Measurements from ENCODE around the gene BIRC6. TPM values are rescaled to one million over a fixed set of nuclear protein-coding genes. Genes with fewer than 3 reads are reported as not detected.
A peak's percentile ranks its signal among the peaks of the same experiment; 100 is the strongest.

The BIRC6 gene
- total RNA-seq, 1 donor from 2014 or later: 32.7 TPM

DNA sequence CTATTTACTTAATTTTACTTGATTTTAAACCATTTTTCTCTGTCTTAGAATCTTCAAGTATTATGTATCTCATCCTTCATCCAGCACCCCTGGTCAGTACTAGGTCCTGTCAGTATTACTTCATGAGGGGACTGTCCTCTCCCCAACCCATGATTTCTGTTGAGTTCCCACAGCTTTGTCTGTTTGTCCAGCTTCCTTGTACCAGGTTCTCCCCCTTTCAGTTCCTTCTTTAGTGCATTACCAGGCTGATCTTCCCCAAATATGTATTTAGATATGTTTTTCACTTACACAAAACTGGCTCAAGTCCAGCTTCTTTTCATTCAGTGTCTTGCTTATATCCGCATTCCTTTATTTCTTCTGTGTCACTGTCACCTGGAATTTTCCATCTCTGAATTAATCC is 257.3 kb downstream of the BIRC6 start:
- no peak for DNase-seq
- no peaks in the 10 kb centered on the region for H3K9me3 ChIP-seq (replicated peaks)
- TF ChIP-seq, protein P1, sequence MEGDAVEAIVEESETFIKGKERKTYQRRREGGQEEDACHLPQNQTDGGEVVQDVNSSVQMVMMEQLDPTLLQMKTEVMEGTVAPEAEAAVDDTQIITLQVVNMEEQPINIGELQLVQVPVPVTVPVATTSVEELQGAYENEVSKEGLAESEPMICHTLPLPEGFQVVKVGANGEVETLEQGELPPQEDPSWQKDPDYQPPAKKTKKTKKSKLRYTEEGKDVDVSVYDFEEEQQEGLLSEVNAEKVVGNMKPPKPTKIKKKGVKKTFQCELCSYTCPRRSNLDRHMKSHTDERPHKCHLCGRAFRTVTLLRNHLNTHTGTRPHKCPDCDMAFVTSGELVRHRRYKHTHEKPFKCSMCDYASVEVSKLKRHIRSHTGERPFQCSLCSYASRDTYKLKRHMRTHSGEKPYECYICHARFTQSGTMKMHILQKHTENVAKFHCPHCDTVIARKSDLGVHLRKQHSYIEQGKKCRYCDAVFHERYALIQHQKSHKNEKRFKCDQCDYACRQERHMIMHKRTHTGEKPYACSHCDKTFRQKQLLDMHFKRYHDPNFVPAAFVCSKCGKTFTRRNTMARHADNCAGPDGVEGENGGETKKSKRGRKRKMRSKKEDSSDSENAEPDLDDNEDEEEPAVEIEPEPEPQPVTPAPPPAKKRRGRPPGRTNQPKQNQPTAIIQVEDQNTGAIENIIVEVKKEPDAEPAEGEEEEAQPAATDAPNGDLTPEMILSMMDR (IDR thresholded peaks at IDR 0.05; ENCODE audit: borderline replicate concordance): no peak
- no peaks in the 10 kb centered on the region for H3K4me1 ChIP-seq
- H3K36me3 ChIP-seq: peaks cover 87% of the 10 kb centered on the region
- no peaks in the 10 kb centered on the region for H3K27me3 ChIP-seq (ENCODE audit: low read depth)
- no peak overlapping the region for H3K4me3 ChIP-seq
- no peak overlapping the region for H3K27ac ChIP-seq (replicated peaks)
- intact Hi-C loops (cut with micrococcal nuclease): no loop called here

DNA sequence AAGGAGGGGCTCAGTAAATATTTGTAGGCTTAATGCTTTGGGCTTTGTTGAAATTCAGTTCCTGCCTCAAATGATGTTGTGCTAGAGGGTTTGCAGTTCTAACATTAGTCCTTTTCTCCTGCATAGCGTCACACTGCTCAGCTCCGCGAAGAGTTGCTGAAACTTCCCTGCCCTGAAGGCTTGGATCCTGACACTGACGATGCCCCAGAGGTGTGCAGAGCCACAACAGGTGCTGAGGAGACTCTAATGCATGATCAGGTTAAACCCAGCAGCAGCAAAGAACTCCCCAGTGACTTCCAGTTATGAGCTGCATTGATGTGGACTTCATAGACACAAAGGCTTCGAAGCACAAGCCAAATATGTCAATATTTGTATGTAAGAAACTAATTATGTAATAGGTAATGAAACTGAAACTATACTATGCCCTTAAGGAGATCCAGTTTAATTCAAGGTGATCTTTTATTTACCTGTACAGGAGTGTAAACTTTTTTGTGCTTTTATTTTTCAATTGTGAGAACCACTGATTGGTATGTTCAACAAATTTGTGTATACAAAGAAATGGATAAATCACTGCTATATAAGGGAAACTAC is 260.9 kb downstream of the BIRC6 start:
- intact Hi-C loops (cut with micrococcal nuclease): no loop called here
- H3K4me1 ChIP-seq: peaks cover 8% of the 10 kb centered on the region
- H3K27me3 ChIP-seq (ENCODE audit: low read depth): no peaks in the 10 kb centered on the region
- H3K27ac ChIP-seq (replicated peaks): no peak overlapping the region
- TF ChIP-seq, protein P1 (IDR thresholded peaks at IDR 0.05; ENCODE audit: borderline replicate concordance): no peak
- DNase-seq: no peak
- H3K4me3 ChIP-seq: no peak overlapping the region
- H3K9me3 ChIP-seq (replicated peaks): no peaks in the 10 kb centered on the region
- H3K36me3 ChIP-seq: peaks cover 79% of the 10 kb centered on the region

DNA sequence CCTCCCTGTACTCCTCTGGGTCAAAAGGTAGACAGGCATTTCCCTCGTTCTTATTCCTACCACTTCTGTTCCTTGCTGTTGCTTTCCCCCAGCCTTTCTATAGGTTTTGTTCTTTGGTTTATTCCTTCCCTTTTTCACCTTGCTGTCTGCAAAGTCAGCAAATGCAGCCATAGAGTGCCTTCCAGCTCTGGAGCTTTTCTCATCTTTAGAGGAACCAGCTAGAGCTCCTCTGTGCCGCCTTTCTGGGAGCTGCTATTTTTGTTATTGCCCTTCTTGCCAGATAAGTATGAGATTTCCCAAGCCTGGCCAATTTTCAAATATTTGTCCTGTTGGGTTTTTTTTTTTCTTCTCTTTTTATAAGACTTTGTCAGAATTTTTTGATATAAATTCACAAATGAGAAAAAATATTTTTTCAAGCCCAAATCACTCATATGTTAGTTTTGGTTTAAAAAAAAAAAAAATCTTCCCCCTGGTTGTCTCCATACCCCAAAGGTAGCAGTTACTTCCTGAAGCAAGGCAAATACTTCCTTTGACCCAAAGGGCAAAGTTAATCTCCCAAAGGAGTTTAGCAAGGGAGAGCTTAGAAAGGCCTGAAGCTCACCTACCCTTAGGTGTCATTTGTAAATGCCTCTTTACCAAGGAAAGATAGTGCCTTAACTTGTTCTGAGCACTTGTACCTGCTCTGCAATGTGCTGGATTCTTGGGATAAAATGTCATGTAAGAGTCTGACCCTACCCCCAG is 265.9 kb downstream of the BIRC6 start:
- DNase-seq: no peak
- Histone ChIP-seq H3K4me1 (peaks cover 22% of the 10 kb centered on the region), H3K9me3 (replicated peaks) (no peaks in the 10 kb centered on the region), H3K27ac (replicated peaks) (peak overlapping the region; percentile 59), H3K27me3 (ENCODE audit: low read depth) (no peaks in the 10 kb centered on the region), H3K36me3 (peaks cover 30% of the 10 kb centered on the region), H3K4me3 (no peak overlapping the region)
- intact Hi-C loops (cut with micrococcal nuclease): no loop called here
- TF ChIP-seq, protein P1 (IDR thresholded peaks at IDR 0.05; ENCODE audit: borderline replicate concordance): no peak

DNA sequence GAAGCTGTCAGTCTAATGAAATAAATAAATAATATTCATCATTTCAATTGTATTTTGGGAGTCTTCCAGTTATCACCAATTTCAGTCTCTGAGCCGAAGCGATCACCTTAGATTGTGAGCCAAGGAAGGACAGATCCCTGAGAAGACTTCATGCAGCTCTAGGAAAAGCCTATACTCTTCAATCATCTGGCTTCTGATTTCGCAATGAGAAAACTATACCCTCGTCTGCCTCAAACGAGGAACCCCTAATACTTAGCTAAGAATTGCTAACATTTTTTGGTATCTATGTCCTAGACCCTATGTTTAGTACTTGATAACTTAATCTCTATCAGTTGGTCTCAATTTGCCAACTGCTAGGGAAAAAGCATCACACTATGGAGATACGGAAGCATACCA is 266.5 kb downstream of the BIRC6 start:
- Histone ChIP-seq H3K27me3 (ENCODE audit: low read depth) (no peaks in the 10 kb centered on the region), H3K9me3 (replicated peaks) (no peaks in the 10 kb centered on the region), H3K36me3 (peaks cover 24% of the 10 kb centered on the region), H3K4me1 (peaks cover 27% of the 10 kb centered on the region), H3K4me3 (no peak overlapping the region), H3K27ac (replicated peaks) (peak overlapping the region; percentile 59)
- DNase-seq: no peak
- intact Hi-C loops (cut with micrococcal nuclease): no loop called here
- TF ChIP-seq, protein P1 (IDR thresholded peaks at IDR 0.05; ENCODE audit: borderline replicate concordance): no peak

GRCh38 chr2:32624812-32625211 is 268.0 kb downstream of the BIRC6 start:
- intact Hi-C loops (cut with micrococcal nuclease): no loop called here
- TF ChIP-seq, protein P1 (IDR thresholded peaks at IDR 0.05; ENCODE audit: borderline replicate concordance): no peak
- no peak for DNase-seq
- H3K36me3 ChIP-seq: peaks cover 9% of the 10 kb centered on the region
- no peak overlapping the region for H3K27ac ChIP-seq (replicated peaks)
- H3K4me1 ChIP-seq: peaks cover 42% of the 10 kb centered on the region
- no peaks in the 10 kb centered on the region for H3K9me3 ChIP-seq (replicated peaks)
- H3K4me3 ChIP-seq: no peak overlapping the region
- no peaks in the 10 kb centered on the region for H3K27me3 ChIP-seq (ENCODE audit: low read depth)
